Measurements from ENCODE around the gene AQP10.

DNA sequence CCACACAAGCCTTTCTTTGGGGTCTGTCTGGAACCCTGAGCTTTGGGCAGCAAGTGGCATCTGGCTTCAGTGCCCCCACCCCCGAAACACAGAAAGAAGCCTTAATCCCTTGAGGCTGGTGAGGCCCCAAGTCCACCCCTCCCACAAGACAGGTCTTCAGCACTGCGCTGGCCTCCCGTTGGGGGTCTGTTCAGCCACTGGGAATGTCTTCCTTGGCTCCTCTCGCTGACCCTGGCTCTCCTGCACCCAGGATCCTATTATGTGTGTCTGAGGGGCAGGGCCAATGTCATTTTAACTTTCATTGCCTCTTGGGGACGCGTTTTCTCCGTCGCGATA, 31.3 kb downstream of the AQP10 start:
- TF ChIP-seq, protein P1, sequence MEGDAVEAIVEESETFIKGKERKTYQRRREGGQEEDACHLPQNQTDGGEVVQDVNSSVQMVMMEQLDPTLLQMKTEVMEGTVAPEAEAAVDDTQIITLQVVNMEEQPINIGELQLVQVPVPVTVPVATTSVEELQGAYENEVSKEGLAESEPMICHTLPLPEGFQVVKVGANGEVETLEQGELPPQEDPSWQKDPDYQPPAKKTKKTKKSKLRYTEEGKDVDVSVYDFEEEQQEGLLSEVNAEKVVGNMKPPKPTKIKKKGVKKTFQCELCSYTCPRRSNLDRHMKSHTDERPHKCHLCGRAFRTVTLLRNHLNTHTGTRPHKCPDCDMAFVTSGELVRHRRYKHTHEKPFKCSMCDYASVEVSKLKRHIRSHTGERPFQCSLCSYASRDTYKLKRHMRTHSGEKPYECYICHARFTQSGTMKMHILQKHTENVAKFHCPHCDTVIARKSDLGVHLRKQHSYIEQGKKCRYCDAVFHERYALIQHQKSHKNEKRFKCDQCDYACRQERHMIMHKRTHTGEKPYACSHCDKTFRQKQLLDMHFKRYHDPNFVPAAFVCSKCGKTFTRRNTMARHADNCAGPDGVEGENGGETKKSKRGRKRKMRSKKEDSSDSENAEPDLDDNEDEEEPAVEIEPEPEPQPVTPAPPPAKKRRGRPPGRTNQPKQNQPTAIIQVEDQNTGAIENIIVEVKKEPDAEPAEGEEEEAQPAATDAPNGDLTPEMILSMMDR (IDR thresholded peaks at IDR 0.05): no peak
- TF ChIP-seq POLR2A (IDR thresholded peaks at IDR 0.05): no peak
